Stimulated activated naive CD8-positive, alpha-beta T cell treated with anti-CD3 and anti-CD28 coated beads, Interleukin-15, Interleukin-2, amounts not matched to agents 100 U/mL and 50 U/mL, for 24 hours (primary cell): ENCODE measurements around the gene HBA1.
"Not testable (repeated sequence)": the region's sequence is repeated elsewhere in the genome, so short reads cannot be mapped to it uniquely, and the experiment has no call there.

Source experiments
- ATAC-seq: fragments of 150-1000 bp; cut with Tn5 transposase; one replicate; pipeline ENCODE4 v1.10.0; 2021
- DNase-seq: peaks from one replicate; pipeline ENCODE4 v3.0.0; 2021

HBA1 gene

DNA sequence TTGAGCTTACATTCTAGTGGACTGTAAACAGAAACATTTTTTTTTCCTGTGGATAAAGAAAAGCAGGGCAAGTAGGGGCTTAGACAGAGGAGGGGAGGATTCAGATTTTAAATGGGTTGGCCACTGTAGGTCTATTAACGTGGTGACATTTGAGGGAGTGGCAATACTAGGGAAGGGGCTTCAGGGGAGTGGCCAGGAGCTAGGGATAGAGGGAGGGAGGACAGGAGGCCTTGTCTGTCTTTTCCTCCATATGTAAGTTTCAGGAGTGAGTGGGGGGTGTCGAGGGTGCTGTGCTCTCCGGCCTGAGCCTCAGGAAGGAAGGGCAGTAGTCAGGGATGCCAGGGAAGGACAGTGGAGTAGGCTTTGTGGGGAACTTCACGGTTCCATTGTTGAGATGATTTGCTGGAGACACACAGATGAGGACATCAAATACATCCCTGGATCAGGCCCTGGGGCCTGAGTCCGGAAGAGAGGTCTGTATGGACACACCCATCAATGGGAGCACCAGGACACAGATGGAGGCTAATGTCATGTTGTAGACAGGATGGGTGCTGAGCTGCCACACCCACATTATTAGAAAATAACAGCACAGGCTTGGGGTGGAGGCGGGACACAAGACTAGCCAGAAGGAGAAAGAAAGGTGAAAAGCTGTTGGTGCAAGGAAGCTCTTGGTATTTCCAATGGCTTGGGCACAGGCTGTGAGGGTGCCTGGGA, 17.2 kb upstream of the HBA1 start:
- ATAC-seq: no peak
- DNase-seq: no peak

DNA sequence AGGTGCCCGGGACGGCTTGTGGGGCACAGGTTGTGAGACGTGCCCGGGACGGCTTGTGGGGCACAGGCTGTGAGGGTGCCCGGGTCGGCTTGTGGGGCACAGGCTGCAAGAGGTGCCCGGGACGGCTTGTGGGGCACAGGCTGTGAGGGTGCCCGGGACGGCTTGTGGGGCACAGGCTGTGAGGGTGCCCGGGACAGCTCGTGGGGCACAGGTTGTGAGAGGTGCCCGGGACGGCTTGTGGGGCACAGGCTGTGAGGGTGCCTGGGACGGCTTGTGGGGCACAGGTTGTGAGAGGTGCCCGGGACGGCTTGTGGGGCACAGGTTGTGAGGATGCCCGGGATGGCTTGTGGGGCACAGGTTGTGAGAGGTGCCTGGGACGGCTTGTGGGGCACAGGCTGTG, 16.2 kb upstream of the HBA1 start:
- not testable (repeated sequence) for DNase-seq, ATAC-seq

DNA sequence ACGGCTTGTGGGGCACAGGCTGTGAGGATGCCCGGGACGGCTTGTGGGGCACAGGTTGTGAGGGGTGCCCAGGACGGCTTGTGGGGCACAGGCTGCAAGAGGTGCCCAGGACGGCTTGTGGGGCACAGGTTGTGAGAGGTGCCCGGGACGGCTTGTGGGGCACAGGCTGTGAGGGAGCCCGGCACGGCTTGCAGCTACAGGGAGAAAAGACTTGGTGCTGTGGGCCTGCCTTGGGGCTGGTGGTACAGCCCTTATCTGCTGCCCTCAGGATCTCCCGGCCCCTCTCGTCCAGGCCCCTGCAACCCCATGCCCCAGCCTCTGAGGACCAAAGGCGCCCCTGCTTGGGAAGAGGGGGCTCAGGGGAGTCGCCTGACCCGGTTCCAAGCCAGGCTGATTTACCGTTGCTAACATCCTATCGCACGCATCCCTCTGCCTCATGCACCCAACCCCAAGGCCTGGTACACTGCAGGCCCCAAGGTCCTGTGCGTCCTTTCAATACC, 15.7 kb upstream of the HBA1 start:
- ATAC-seq: no peak
- no peak for DNase-seq

DNA sequence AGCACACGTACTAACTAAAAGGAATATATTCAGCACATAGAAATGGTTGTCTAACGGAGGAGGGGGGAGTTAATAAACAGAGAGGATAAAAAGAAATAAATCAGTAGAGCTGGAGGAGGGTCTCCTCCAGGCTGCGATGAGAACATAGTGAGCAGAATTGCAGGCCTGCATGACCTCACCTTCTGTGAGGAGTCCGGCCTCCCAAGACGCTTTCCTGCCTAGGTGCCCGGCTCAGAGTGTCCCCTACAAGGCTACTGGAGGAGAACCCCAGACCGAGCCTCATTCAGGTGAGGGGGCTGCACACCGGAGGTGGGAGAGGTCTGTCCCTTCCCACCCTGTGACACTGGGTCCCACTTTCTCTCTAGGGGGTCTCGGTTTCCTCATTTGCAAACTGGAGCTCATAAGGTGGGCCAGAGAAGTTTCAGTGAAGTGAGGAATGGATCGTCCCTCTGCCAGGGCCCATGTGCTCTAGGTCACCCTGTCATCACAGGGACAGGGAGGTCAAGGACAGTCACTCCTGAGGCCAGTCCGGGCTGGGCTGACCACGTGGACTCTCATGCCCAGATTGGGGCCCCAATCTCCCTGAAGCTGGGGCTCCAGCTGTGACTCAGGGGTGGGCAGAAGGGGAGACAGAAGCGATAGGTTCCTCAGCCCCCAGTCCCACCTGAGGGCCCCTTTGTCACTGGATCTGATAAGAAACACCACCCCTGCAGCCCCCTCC, 14.0 kb upstream of the HBA1 start:
- ATAC-seq: no peak
- DNase-seq: no peak

DNA sequence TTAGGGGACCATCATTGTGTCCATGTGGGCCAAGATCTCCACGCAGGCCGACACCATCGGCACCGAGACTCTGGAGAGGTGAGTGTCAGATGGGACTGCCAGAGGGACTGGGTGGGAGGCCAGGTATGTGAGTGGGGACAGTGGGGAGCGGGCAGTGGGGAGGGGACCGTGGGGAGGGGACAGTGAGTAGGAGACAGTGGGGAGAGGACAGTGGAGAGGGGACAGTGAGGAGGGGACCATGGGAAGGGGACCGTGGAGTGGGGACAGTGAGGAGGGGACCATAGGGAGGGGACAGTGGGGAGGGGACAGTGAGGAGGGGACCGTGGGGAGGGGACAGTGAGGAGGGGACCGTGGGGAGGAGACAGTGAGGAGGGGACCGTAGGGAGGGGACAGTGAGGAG, 13.3 kb upstream of the HBA1 start:
- DNase-seq, ATAC-seq: not testable (repeated sequence)

DNA sequence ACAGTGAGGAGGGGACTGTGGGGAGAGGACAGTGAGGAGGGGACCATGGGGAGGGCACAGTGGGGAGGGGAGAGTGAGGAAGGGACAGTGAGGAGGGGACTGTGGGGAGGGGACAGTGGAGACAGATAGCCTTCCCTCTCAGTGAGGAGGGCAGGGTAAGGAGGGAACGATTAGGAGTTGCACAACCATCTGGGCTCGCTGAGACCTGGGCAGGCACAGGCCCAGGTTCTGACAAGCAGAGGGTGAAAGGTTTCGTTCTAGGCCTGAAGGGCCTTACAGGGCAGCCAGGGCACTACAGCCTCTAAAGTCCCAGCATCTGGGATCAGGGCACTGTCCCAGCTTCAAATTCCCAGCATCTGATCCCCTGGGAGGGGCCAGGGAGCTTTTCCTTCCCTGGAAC, 12.8 kb upstream of the HBA1 start:
- peak; percentile 32 for ATAC-seq
- DNase-seq: not testable (repeated sequence)

DNA sequence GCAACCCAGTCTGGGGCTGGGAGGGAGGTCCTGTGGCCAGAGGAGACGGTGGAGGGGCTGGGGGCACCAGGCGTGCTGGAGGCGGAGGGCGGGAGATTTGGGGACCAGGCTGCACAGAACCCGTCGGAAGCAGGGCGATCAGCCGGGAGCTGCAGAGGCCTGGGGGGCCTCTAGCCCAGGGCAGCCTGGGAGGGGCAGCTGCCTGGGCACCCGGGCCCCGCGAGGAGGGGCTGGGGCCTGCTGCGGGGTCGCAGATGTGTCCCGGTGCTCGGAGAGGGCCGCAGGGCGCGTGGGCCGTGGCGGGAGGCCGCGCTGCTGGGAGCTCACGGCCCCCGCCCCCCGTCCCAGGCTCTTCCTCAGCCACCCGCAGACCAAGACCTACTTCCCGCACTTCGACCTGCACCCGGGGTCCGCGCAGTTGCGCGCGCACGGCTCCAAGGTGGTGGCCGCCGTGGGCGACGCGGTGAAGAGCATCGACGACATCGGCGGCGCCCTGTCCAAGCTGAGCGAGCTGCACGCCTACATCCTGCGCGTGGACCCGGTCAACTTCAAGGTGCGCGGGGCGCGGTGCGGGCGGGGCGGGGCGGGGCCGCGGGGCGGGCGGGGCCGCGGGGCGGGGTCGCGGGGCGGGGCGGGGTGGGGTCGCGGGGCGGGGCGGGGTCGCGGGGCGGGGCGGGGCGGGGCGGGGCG, 12.2 kb upstream of the HBA1 start:
- ATAC-seq: peak; percentile 22
- DNase-seq: not testable (repeated sequence)

DNA sequence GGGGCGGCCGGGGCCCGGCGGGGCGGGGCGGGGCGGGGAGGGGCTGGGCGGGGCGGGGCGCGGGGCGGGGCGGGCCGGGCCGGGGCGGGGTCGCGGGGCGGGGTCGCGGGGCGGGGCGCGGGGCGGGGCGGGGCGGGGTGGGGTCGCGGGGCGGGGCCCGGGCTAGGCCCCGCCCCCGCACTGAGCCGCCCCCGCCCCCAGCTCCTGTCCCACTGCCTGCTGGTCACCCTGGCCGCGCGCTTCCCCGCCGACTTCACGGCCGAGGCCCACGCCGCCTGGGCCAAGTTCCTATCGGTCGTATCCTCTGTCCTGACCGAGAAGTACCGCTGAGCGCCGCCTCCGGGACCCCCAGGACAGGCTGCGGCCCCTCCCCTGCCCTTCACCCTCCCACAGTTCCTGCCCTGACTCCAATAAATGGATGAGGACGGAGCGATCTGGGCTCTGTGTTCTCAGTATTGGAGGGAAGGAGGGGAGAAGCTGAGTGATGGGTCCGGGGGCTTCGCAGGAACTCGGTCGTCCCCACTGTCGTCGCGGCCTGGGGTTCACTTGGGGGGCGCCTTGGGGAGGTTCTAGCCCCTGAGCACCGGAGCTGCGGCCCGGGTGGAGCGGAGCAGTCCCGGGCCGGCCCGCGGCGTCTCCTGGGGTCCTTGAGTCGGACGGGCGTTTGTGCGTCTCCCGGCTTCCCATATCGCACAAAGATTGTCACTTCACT, 11.5 kb upstream of the HBA1 start:
- ATAC-seq (no peak), DNase-seq (no peak)

DNA sequence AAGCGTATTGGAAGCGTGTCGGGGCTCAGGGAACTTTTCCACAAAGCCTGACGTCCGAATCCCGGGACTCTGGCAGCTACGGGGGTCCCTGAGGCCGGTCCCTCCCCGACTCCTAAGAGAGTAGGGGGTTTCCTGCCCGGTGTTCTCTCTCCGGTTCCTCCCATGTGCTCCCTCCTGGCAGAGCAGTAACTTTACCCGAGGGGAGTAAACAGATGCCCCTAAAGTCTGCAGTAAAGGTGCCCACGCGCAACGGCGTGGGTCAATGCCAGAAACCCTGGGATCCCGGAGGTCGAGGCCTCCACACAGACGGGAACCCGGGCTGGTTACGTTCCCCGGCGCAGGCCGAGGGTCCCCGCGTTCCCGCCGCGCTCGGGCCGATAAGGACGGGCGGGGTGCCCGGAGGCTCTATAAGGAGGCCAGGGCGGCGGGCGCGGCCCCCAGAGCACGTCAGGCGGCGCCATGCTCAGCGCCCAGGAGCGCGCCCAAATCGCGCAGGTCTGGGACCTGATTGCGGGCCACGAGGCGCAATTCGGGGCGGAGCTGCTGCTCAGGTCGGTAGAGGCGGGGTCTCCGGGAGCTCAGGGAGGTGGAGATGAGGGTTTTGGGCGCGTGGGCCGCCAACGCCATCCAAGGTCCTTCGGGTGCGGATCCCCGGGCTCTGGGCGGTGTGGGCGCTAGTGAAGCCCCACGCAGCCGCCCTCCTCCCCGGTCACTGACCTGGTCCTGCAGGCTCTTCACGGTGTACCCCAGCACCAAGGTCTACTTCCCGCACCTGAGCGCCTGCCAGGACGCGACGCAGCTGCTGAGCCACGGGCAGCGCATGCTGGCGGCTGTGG, 10.7 kb upstream of the HBA1 start, which contains the start of gene HBM:
HBM (plus strand) TSS at position 440 of the 836 bp plus-strand sequence; CDS start at position 460, 20 bp downstream.
- peak; percentile 14 for ATAC-seq
- DNase-seq: no peak

DNA sequence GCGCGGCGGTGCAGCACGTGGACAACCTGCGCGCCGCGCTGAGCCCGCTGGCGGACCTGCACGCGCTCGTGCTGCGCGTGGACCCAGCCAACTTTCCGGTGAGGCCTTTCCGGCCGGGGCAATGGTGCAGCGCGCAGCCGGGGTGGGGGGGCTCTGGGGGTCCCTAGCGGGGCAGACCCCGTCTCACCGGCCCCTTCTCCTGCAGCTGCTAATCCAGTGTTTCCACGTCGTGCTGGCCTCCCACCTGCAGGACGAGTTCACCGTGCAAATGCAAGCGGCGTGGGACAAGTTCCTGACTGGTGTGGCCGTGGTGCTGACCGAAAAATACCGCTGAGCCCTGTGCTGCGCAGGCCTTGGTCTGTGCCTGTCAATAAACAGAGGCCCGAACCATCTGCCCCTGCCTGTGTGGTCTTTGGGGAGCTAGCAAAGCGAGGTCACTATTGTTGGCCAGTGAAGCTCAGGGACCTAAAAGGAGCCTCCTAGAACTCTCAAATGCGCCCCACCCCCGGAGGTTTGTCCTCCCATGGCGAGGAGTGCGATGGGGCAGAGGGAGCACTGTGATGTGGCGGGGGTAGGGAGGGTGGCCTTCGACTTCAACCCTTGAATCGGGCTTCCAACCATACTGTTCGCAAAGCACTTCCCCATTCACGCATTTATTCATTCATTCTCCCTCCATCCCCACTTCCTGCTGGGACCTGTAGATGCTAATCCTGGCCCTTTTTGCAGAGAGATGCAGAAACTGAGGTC, 9.9 kb upstream of the HBA1 start:
- DNase-seq (no peak), ATAC-seq (no peak)

DNA sequence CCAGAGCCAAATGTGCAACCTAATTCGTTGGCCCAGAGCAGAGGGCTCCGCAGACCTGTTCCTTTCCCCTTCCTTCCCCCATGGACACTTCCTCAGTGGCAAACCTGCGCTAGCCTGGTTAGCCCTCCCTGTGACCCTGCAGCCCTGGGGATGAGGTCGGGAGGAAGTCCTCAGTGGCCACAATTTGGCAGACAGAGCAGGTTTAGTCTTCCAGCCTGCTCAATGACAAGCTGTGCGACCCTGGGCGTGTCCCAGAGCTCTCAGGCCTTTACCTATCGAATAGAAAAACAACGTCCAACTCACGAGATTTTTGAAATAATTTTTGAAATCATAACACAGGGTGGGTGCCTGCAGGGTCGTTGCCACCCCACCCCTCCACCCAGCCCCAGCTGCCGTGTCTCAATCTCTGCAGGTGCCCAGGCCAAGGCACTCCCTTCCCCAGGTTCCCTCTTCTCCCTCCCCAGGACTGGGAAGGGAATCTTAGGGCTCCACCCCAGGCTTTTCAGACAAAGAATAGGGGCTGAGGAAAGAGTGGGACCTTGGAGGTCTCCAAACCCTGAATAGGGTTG, 9.3 kb upstream of the HBA1 start:
- no peak for DNase-seq
- ATAC-seq: no peak

DNA sequence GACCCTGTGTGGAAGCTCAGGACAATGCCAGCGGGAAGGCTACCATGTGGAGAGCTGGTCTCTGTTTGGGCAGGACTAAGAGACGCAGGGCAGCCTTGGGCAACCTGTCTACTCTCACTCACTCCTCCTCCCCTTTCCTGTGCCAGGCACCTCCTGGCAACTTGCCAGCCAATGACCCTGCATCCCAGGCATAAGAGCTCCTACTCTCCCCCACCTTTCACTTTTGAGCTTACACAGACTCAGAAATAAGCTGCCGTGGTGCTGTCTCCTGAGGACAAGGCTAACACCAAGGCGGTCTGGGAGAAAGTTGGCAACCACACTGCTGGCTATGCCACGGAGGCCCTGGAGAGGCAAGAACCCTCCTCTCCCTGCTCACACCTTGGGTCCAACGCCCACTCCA, 8.1 kb upstream of the HBA1 start:
- ATAC-seq (no peak), DNase-seq (no peak)

DNA sequence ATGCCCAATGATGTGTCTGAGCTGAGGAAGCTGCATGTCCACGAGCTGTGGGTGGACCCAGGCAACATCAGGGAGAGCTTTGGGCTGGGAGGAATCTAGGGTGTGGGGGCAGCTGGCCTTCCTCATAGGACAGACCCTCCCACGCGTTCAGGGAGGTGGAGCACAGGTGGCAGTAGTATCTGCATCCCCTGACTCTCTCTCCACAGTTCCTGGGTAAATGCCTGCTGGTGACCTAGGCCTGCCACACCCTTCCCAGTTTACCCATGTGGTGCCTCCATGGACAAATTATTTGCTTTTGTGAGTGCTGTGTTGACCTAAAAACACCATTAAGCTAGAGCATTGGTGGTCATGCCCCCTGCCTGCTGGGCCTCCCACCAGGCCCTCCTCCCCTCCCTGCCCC, 7.5 kb upstream of the HBA1 start:
- ATAC-seq (no peak), DNase-seq (no peak)

DNA sequence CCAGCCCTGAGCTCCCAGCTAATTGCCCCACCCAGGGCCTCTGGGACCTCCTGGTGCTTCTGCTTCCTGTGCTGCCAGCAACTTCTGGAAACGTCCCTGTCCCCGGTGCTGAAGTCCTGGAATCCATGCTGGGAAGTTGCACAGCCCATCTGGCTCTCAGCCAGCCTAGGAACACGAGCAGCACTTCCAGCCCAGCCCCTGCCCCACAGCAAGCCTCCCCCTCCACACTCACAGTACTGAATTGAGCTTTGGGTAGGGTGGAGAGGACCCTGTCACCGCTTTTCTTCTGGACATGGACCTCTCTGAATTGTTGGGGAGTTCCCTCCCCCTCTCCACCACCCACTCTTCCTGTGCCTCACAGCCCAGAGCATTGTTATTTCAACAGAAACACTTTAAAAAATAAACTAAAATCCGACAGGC, 6.4 kb upstream of the HBA1 start:
- not testable (repeated sequence) for ATAC-seq, DNase-seq

DNA sequence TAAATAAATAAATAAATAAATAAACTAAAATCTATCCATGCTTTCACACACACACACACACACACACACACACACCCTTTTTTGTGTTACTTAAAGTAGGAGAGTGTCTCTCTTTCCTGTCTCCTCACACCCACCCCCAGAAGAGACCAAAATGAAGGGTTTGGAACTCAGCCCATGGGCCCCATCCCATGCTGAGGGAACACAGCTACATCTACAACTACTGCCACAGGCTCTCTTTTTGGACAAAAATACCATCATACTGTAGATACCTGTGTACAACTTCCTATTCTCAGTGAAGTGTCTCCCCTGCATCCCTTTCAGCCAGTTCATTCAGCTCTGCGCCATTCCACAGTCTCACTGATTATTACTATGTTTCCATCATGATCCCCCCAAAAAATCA, 5.7 kb upstream of the HBA1 start:
- ATAC-seq: no peak
- DNase-seq: no peak

DNA sequence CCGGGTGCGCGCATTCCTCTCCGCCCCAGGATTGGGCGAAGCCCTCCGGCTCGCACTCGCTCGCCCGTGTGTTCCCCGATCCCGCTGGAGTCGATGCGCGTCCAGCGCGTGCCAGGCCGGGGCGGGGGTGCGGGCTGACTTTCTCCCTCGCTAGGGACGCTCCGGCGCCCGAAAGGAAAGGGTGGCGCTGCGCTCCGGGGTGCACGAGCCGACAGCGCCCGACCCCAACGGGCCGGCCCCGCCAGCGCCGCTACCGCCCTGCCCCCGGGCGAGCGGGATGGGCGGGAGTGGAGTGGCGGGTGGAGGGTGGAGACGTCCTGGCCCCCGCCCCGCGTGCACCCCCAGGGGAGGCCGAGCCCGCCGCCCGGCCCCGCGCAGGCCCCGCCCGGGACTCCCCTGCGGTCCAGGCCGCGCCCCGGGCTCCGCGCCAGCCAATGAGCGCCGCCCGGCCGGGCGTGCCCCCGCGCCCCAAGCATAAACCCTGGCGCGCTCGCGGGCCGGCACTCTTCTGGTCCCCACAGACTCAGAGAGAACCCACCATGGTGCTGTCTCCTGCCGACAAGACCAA, 4.0 kb upstream of the HBA1 start, which contains the start of gene HBA2:
HBA2 (plus strand) TSS at position 503 of the 568 bp plus-strand sequence; CDS start at position 540, 37 bp downstream.
- ATAC-seq, DNase-seq: not testable (repeated sequence)

DNA sequence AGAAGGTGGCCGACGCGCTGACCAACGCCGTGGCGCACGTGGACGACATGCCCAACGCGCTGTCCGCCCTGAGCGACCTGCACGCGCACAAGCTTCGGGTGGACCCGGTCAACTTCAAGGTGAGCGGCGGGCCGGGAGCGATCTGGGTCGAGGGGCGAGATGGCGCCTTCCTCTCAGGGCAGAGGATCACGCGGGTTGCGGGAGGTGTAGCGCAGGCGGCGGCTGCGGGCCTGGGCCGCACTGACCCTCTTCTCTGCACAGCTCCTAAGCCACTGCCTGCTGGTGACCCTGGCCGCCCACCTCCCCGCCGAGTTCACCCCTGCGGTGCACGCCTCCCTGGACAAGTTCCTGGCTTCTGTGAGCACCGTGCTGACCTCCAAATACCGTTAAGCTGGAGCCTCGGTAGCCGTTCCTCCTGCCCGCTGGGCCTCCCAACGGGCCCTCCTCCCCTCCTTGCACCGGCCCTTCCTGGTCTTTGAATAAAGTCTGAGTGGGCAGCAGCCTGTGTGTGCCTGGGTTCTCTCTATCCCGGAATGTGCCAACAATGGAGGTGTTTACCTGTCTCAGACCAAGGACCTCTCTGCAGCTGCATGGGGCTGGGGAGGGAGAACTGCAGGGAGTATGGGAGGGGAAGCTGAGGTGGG, 3.1 kb upstream of the HBA1 start:
- not testable (repeated sequence) for DNase-seq

DNA sequence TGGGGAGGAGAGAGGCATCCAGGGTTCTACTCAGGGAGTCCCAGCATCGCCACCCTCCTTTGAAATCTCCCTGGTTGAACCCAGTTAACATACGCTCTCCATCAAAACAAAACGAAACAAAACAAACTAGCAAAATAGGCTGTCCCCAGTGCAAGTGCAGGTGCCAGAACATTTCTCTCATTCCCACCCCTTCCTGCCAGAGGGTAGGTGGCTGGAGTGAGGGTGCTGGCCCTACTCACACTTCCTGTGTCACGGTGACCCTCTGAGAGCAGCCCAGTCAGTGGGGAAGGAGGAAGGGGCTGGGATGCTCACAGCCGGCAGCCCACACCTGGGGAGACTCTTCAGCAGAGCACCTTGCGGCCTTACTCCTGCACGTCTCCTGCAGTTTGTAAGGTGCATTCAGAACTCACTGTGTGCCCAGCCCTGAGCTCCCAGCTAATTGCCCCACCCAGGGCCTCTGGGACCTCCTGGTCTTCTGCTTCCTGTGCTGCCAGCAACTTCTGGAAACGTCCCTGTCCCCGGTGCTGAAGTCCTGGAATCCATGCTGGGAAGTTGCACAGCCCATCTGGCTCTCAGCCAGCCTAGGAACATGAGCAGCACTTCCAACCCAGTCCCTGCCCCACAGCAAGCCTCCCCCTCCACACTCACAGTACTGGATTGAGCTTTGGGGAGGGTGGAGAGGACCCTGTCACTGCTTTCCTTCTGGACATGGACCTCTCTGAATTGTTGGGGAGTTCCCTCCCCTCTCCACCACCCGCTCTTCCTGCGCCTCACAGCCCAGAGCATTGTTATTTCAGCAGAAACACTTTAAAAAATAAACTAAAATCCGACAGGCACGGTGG, 2.3 kb upstream of the HBA1 start:
- not testable (repeated sequence) for ATAC-seq, DNase-seq

More for the DNA sequence above, 3.1 kb upstream of the HBA1 start:
- not testable (repeated sequence) for ATAC-seq
